ENCODE data around the gene ASGR1. TPM values are rescaled to one million over a fixed set of nuclear protein-coding genes. Genes with fewer than 3 reads are reported as not detected.

ASGR1 gene

GRCh38 chr17:7123844-7124243, 55.3 kb downstream of the ASGR1 start:
- no peak overlapping the region for H3K14ac ChIP-seq (ENCODE audit: low read length in 2 of 2)
- no peaks in the 10 kb centered on the region for H3K36me3 ChIP-seq (ENCODE audit: control insufficient read depth in 1 of 2, insufficient read depth in 2 of 2, low read depth in 1 of 2, low read length in 2 of 2)
- no peak overlapping the region for H2BK12ac ChIP-seq (ENCODE audit: low read length in 2 of 2)
- DNase-seq = no peak
- no peak overlapping the region for H3K9ac ChIP-seq (ENCODE audit: low read length)
- no peak overlapping the region for H2BK5ac ChIP-seq (ENCODE audit: low read depth, low read length, poor library complexity, severe bottlenecking)
- H2AFZ ChIP-seq (ENCODE audit: low read depth, low read length) = no peak overlapping the region
- peaks cover 19 to 63% of the 10 kb centered on the region in 2 experiments for H3K27me3 ChIP-seq (ENCODE audit: control insufficient read depth in 1 of 2, insufficient read depth in 1 of 2, low read length in 2 of 2)
- H3K79me1 ChIP-seq (replicated peaks; ENCODE audit: low read length, poor library complexity, severe bottlenecking) = no peaks in the 10 kb centered on the region
- WGBS = 91% methylated on average over 4 of the region's 4 CpGs
- H3K4me2 ChIP-seq (ENCODE audit: low read length, poor library complexity, severe bottlenecking) = no peak overlapping the region
- no peak overlapping the region for H3K27ac ChIP-seq (ENCODE audit: low read length, poor library complexity, severe bottlenecking)
- H4K91ac ChIP-seq (ENCODE audit: low read length) = no peak overlapping the region
- no peak overlapping the region for H4K8ac ChIP-seq (ENCODE audit: low read length)
- H3K4me1 ChIP-seq (ENCODE audit: control insufficient read depth, insufficient read depth, low read depth, low read length) = no peaks in the 10 kb centered on the region
- H2AK5ac ChIP-seq (ENCODE audit: low read length, severe bottlenecking) = no peak overlapping the region
- H2BK15ac ChIP-seq (ENCODE audit: low read depth, poor library complexity, severe bottlenecking) = no peak overlapping the region
- no peak overlapping the region for H2BK120ac ChIP-seq (ENCODE audit: low read depth, low read length)
- no peak overlapping the region for H3K4me3 ChIP-seq (ENCODE audit: insufficient read depth in 1 of 2, low read depth in 1 of 2, low read length in 2 of 2)
- H3K9me3 ChIP-seq (ENCODE audit: control insufficient read depth, low read length) = no peaks in the 10 kb centered on the region
- H3K4ac ChIP-seq (ENCODE audit: low read depth in 1 of 2, low read length in 2 of 2) = no peak overlapping the region
- no peak overlapping the region for H3K18ac ChIP-seq (ENCODE audit: low read depth in 1 of 2, low read length in 2 of 2)
- H3K23ac ChIP-seq (ENCODE audit: low read length in 2 of 2) = no peak overlapping the region

Small RNA genes lying within 50 kb of the gene (small RNA-seq; reads per million reads assigned to genes)
- gene AC120057.4 (ENCODE audit: low read depth) (not detected), gene MIR324 (ENCODE audit: low read depth) (521 reads per million, percentile 96 among the genes with 10 or more reads in this experiment)

Data from mesenchymal stem cell (in vitro differentiated cells and primary cell).